Activated CD8-positive, alpha-beta memory T cell treated with anti-CD3 and anti-CD28 coated beads, Interleukin-2, amount 50 U/mL, for 24 hours (primary cell): ENCODE measurements around the gene MARF1.
"Not testable (repeated sequence)": the region's sequence is repeated elsewhere in the genome, so short reads cannot be mapped to it uniquely, and the experiment has no call there.

ENCODE experiments used
- DNase-seq: peaks from one replicate; pipeline ENCODE4 v3.0.0-alpha.2; 2020; ENCODE audit errors: extremely low read depth

Gene MARF1

GRCh38 chr16:15643048-15643945, at the start of gene MARF1:
TSS of gene MARF1 (minus strand) at chr16:15643154. CDS start at chr16:15639233, 3,921 bp downstream.
- peak; percentile 99 for DNase-seq

DNA sequence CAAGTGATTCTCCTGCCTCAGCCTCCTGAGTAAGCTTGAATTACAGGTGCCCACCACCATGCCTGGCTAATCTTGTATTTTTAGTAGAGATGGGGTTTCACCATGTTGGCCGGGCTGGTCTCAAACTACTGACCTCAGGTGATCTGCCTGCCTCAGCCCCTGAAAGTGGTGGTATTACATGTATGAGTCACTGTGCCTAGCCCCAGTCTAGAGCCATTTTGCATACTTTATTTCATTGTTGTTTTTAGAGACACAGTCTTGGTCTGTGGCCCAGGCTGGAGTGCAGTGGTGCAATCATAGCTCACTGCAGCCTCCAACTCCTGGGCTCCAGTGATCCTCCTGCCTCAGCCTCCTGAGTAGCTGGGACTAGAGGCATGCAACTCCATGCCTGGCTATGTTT, 49.6 kb upstream of the MARF1 start:
- not testable (repeated sequence) for DNase-seq

DNA sequence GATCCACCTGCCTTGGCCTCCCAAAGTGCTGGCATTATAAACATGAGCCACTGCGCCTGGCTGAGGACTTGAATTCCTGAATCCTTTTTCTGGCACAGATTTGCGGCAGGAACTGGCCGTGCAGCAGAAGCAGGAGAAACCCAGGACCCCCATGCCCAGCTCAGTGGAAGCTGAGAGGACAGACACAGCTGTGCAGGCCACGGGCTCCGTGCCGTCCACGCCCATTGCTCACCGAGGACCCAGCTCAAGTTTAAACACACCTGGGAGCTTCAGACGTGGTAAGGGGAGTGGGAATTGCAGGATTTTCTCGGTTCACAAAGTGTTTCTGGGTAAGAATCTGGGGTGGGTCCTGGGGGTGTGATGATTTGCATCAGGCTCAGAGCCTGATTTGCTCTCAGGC, 48.1 kb upstream of the MARF1 start:
- DNase-seq: no peak

DNA sequence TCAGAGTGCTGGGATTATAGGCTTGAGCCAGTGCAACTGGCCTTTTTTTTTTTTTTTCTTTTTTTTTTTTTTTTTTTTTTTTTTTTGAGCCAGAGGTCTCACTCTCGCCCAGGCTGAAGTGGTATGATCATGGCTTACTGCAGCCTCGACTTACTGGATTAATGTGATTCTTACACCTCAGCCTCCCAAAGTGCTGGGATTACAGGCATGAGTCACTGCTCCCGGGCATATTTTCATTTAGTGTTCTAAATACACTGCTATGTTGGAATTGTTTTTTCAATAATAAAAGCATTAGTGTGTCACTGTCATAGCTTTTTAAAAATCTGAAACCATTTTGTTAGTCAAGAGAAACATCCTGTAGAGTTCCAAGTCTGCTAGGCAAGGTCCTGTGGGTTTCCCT, 47.3 kb upstream of the MARF1 start:
- no peak for DNase-seq

GRCh38 chr16:15689290-15689689, 46.3 kb upstream of the MARF1 start:
- DNase-seq: no peak

DNA sequence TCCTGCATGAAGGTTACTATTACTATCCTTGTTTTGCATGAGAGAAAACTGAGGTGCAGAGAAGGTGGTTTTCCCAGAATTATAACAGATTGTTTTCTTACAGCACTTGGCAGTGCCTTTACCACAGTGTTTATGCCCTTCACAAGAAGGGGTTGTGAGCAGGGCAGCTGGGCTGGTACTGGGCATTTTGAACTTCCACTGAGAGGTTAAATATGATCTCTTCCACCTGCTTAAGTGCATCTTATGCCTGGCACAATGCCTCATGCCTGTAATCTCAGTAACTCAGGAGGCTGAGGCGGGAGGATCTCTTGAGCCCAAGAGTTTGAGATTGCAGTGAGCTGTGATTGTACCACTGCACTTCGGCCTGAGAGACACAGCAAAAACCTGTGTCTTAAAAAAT, 43.3 kb upstream of the MARF1 start:
- DNase-seq: no peak

DNA sequence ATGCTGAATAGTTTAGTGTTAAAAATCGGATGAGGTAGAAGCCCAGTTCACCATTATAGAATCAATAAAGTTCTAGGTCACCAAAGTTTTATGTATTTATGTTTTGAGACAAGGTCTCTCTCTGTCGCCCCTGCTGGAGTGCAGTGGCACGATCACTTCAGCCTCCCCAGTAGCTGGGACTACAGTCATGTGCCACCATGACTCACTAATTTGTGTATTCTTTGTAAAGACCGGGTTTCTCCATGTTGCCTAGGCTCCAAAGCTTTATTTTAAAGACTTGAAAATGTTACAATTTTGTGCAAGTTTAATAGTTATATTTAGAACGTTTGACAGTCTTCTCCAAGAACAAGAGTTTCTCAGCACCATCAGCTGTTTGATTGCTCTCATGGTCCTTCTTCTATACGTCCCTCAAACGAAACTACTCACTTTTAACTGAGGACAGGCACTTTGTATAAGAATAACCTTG, 39.2 kb upstream of the MARF1 start:
- no peak for DNase-seq

DNA sequence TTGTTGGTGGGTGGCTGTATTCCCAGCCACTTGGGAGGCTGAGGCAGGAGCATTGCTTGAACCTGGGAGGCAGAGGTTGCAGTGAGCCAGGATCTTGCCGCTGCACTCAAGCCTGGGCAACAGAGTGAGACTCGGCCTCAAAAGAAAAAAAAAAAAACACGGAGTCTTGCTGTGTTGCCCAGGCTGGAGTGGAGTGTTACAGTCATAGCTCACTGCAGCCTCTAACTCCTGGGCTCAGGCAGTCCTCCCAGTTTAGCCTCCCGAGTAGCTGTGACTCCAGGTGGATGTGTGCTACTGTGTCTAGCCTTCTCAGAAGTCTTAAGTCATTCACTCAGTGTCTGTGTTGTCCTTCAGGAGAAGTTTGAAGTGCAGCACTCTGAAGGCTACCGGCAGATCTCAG, 34.5 kb upstream of the MARF1 start:
- no peak for DNase-seq

GRCh38 chr16:15676506-15676905, 33.6 kb upstream of the MARF1 start:
- no peak for DNase-seq

DNA sequence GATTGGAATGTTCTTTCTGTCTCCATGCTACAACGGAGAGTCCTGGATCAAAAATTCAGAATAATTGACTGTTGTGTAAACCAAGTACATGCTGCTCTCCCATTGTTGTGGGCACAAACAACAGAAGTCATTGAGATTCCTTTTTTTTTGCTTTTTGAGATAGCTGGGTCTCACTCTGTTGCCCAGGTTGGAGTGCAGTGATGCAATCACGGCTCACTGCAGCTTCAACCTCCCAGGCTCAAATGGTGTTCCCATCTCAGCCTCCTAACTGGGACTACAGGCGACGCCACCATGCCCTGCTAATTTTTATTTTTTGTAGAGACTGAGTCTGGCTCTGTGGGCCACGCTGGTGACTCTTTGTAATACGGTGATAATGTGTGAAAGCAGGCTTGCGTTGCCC, 31.6 kb upstream of the MARF1 start:
- DNase-seq: no peak

- no peak for DNase-seq
Measured at GRCh38 chr16:15672514-15673167, 29.7 kb upstream of the MARF1 start.

DNA sequence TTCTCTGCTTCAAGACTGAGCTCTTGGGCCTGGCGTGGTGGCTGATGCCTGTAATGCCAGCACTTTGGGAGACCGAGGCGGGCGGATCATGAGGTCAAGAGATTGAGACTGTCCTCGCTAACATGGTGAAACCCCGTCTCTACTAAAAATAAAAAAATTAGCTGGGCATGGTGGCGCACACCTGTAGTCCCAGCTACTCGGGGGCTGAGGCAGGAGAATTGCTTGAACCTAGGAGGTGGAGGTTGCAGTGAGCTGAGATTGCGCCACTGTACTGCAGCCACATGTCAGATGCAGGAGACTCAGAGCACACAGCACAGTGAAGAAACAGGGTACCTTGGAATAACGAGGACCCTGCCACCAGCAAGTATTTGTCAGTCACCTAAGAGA, 29.2 kb upstream of the MARF1 start:
- DNase-seq: not testable (repeated sequence)

GRCh38 chr16:15671530-15672117, 28.7 kb upstream of the MARF1 start:
- no peak for DNase-seq

DNA sequence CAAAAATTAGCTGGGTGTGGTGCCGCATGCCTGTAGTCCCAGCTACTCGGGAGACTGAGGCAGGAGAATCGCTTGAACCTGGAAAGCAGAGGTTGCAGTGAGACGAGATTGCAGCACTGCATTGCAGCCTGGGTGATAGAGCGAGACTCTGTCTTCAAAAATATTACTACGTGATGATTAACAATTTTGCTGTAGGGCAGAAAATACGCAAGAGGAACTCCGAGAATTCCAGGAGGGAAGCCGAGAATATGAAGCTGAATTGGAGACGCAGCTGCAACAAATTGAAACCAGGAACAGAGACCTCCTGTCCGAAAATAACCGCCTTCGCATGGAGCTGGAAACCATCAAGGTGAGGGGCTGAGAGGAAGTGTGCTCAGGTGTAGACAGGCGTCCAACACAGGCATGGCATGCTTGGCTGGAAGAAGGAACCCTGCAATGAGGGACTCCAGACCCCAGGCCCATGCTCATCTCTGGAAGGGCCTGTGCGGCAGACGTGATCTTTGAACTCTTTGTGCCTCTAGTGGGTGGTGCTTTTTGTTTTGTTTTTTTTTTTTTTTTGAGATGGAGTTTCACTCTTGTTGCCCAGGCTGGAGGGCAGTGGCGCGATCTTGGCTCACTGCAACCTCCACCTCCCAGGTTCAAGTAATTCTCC, 24.3 kb upstream of the MARF1 start:
- DNase-seq: no peak

DNA sequence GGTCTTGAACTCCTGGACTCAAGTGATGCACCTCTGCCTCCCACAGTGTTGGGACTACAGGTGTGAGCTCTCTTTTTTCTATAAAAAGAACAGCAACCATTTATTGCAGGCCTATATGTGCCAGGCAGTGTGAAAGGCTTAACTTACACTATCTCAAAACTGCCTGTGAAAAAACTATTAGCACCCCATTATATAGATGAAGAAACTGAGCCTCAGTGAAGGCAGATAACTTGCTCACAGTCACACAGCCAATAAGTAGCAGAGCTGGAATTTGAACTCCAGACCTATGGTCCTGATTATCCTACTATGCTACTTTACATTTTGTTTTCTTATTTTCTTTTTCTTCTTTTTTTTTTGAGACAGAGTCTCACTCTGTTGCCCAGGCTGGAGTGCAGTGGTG, 22.2 kb upstream of the MARF1 start:
- DNase-seq: no peak

GRCh38 chr16:15660203-15660601, 17.2 kb upstream of the MARF1 start:
- no peak for DNase-seq

DNA sequence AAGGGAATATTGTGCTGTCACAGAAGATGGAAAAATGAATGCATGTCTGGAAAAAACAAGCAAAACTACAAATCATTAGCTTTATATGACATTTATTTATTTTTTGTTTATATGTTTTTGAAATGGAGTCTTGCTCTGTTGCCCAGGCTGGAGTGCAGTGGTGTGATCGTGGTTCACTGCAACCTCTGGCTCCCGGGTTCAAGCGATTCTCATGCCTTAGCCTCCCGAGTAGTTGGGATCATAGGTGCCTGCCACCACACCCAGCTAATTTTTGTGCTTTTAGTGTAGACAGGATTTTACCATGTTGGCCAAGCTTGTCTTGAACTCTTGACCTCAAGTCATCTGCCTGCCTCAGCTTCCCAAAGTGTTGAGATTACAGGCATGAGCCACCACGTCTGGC, 15.6 kb upstream of the MARF1 start:
- no peak for DNase-seq

GRCh38 chr16:15658149-15658548, 15.2 kb upstream of the MARF1 start:
- DNase-seq: no peak

DNA sequence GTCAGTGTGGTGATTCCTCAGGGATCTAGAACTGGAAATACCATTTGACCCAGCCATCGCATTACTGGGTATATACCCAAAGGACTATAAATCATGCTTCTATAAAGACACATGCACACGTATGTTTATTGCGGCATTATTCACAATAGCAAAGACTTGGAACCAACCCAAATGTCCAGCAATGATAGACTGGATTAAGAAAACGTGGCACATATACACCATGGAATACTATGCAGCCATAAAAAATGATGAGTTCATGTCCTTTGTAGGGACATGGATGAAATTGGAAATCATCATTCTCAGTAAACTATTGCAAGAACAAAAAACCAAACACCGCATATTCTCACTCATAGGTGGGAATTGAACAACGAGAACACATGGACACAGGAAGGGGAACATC, 12.6 kb upstream of the MARF1 start:
- DNase-seq: not testable (repeated sequence)

DNA sequence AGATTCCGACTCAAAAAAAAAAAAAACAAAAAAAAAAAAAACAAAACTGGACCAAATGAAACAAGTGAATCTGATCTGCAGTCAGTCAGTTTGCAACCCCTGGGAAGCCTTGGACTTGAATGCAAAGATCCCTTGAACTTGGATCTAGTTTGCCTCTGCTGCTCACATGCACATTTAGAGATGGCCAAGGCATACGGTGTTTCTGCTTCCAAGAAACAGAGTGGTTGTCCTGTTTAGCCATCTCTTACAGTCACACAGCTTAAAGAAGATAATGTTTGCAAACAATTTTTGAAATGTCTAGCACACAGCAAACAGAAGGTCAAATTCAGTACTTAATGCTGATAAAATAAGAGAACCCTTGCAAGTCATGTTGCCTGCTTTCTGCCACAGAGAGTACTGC, 11.6 kb upstream of the MARF1 start:
- no peak for DNase-seq

- DNase-seq: no peak
Measured at GRCh38 chr16:15653227-15653626, 10.3 kb upstream of the MARF1 start.

DNA sequence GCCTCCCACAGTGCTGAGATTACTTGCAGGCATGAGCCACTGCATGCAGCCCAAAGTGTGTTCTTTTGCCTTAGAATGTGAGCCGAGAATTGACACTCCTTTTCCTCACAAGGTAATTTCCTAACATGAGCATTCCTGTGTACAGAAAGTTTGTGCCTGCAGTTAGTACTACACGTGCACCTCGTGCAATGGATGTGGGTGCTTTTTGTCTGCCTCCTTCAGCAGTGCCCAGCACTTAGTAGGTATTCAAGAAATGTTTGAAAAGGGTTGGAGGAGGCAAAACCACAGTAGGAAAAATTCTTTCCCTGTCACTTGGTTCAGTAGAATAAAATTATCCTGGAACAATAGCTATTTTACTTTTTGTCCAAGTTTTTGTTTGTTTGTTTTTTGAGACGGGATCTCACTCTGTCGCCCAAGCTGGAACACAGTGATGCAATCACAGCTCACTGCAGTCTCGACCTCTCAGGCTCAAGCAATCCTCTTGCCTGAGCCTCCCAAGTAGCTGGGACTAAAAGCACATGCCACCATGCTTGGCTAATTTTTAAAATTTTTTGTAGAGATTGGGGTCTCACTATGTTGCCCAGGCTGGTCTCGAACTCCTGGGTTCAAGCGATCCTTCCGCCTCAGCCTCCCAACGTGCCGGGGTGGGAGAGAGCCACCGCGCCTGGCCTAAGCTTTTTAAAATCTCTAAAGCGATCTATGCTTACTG, 9.5 kb upstream of the MARF1 start:
- no peak for DNase-seq
